ENCODE results near the gene LIMK2.

Gene LIMK2

GRCh38 chr22:31272522-31273446 is 60.7 kb downstream of the LIMK2 start:
- Mint-ChIP-seq H3K9me3 (no peaks in the 10 kb centered on the region), H3K4me3 (no peak overlapping the region), H3K27ac (no peak overlapping the region), H3K27me3 (ENCODE audit: low read depth, poor library complexity) (peaks cover 3% of the 10 kb centered on the region), H3K36me3 (ENCODE audit: low read depth) (peaks cover 50% of the 10 kb centered on the region), H3K4me1 (peaks cover 32% of the 10 kb centered on the region)
- TF ChIP-seq CTCF (IDR thresholded peaks at IDR 0.05), result peak; percentile 68
- peak; percentile 56 for DNase-seq

DNA sequence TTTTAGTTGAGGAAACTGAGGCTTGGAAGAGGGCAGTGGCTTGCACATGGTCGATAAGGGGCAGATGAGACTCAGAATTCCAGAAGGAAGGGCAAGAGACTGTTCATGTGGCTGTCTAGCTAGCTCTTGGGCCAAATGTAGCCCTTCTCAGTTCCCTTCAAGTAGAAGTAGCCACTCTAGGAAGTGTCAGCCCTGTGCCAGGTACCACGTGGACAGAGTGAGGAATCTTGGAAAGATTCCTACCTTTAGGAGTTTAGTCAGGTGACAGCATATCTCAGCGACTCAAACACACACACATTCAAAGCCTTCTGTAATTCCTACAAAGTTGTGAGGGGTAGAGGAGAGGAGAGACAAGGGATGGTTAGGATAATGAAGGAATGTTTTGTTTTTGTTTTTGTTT is 61.9 kb downstream of the LIMK2 start:
- Mint-ChIP-seq H3K27ac (no peak overlapping the region), H3K27me3 (ENCODE audit: low read depth, poor library complexity) (peaks cover 3% of the 10 kb centered on the region), H3K36me3 (ENCODE audit: low read depth) (peaks cover 37% of the 10 kb centered on the region), H3K4me3 (no peak overlapping the region), H3K9me3 (no peaks in the 10 kb centered on the region), H3K4me1 (peaks cover 36% of the 10 kb centered on the region)
- no peak for TF ChIP-seq CTCF (IDR thresholded peaks at IDR 0.05)
- no peak for DNase-seq

DNA sequence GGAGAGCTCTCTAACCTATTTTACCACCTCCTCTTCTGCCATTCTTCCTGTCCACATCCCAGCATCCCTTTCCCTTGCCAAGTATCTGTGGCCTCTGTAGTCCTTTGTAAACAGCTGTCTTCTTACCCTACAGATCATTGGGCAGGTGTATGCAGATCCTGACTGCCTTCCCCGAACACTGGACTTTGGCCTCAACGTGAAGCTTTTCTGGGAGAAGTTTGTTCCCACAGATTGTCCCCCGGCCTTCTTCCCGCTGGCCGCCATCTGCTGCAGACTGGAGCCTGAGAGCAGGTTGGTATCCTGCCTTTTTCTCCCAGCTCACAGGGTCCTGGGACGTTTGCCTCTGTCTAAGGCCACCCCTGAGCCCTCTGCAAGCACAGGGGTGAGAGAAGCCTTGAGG is 62.9 kb downstream of the LIMK2 start:
- no peak for TF ChIP-seq CTCF (IDR thresholded peaks at IDR 0.05)
- DNase-seq, result no peak
- Mint-ChIP-seq H3K36me3 (ENCODE audit: low read depth) (peaks cover 37% of the 10 kb centered on the region), H3K4me3 (no peak overlapping the region), H3K9me3 (no peaks in the 10 kb centered on the region), H3K27ac (no peak overlapping the region), H3K27me3 (ENCODE audit: low read depth, poor library complexity) (peaks cover 3% of the 10 kb centered on the region), H3K4me1 (peaks cover 31% of the 10 kb centered on the region)

- peaks cover 3% of the 10 kb centered on the region for H3K27me3 Mint-ChIP-seq (ENCODE audit: low read depth, poor library complexity)
Measured at GRCh38 chr22:31275576-31275975, 63.5 kb downstream of the LIMK2 start.

DNA sequence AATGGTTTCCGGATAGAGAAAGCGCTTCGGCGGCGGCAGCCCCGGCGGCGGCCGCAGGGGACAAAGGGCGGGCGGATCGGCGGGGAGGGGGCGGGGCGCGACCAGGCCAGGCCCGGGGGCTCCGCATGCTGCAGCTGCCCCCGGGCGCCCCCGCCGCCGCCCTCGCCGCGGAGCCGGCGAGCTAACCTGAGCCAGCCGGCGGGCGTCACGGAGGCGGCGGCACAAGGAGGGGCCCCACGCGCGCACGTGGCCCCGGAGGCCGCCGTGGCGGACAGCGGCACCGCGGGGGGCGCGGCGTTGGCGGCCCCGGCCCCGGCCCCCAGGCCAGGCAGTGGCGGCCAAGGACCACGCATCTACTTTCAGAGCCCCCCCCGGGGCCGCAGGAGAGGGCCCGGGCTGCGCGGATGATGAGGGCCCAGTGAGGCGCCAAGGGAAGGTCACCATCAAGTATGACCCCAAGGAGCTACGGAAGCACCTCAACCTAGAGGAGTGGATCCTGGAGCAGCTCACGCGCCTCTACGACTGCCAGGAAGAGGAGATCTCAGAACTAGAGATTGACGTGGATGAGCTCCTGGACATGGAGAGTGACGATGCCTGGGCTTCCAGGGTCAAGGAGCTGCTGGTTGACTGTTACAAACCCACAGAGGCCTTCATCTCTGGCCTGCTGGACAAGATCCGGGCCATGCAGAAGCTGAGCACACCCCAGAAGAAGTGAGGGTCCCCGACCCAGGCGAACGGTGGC is 64.5 kb downstream of the LIMK2 start:
- H3K9me3 Mint-ChIP-seq, result no peaks in the 10 kb centered on the region
- peaks cover 31% of the 10 kb centered on the region for H3K36me3 Mint-ChIP-seq (ENCODE audit: low read depth)
- no peak for TF ChIP-seq CTCF (IDR thresholded peaks at IDR 0.05)

More at GRCh38 chr22:31275576-31275975, 63.5 kb downstream of the LIMK2 start:
- TF ChIP-seq CTCF (IDR thresholded peaks at IDR 0.05), result no peak
- no peak overlapping the region for H3K27ac Mint-ChIP-seq
- peaks cover 25% of the 10 kb centered on the region for H3K4me1 Mint-ChIP-seq
- DNase-seq, result no peak
- H3K36me3 Mint-ChIP-seq (ENCODE audit: low read depth), result peaks cover 37% of the 10 kb centered on the region
- no peak overlapping the region for H3K4me3 Mint-ChIP-seq
- no peaks in the 10 kb centered on the region for H3K9me3 Mint-ChIP-seq

More for the DNA sequence above, 64.5 kb downstream of the LIMK2 start:
- Mint-ChIP-seq H3K27ac (no peak overlapping the region), H3K27me3 (ENCODE audit: low read depth, poor library complexity) (peaks cover 3% of the 10 kb centered on the region), H3K4me1 (peaks cover 18% of the 10 kb centered on the region), H3K4me3 (no peak overlapping the region)
- no peak for DNase-seq
